Ishikawa (cell line): ENCODE measurements around the gene ITPRIPL2.

Experiments
- CEBPB ChIP-seq: IDR thresholded peaks from 2 replicates; pipeline ENCODE4 v1.6.1; 2012
- CREB1 ChIP-seq: IDR thresholded peaks from 2 replicates; pipeline ENCODE4 v1.6.1; 2012; ENCODE audit warnings: low read depth
- EGR1 ChIP-seq: IDR thresholded peaks from 2 replicates; pipeline ENCODE4 v1.6.1; 2012
- EP300 ChIP-seq: IDR thresholded peaks from 2 replicates; pipeline ENCODE4 v1.6.1; 2012; ENCODE audit warnings: borderline replicate concordance
- FOXM1 ChIP-seq: IDR thresholded peaks from 2 replicates; pipeline ENCODE4 v1.6.1; 2012; ENCODE audit warnings: low read depth, borderline replicate concordance
- MAX ChIP-seq: IDR thresholded peaks from 2 replicates; pipeline ENCODE4 v1.6.1; 2012
- NFIC ChIP-seq: IDR thresholded peaks from 2 replicates; pipeline ENCODE4 v1.6.1; 2012
- RAD21 ChIP-seq: IDR thresholded peaks from 2 replicates; pipeline ENCODE4 v1.6.1; 2012; ENCODE audit warnings: low read depth
- REST ChIP-seq: IDR thresholded peaks from 2 replicates; pipeline ENCODE4 v1.6.1; 2012; ENCODE audit warnings: low read depth, mild to moderate bottlenecking
- TAF1 ChIP-seq: IDR thresholded peaks from 2 replicates; pipeline ENCODE4 v1.6.1; 2012; ENCODE audit warnings: low read depth, mild to moderate bottlenecking
- TCF12 ChIP-seq: IDR thresholded peaks from 2 replicates; pipeline ENCODE4 v1.6.1; 2012; ENCODE audit warnings: low read depth
- TEAD4 ChIP-seq: IDR thresholded peaks from 2 replicates; pipeline ENCODE4 v1.6.1; 2012
- USF1 ChIP-seq: IDR thresholded peaks from 2 replicates; pipeline ENCODE4 v1.6.1; 2012
- YY1 ChIP-seq: IDR thresholded peaks from 2 replicates; pipeline ENCODE4 v1.6.1; 2012; ENCODE audit warnings: low read depth
- ZBTB7A ChIP-seq: IDR thresholded peaks from 2 replicates; pipeline ENCODE4 v1.6.1; 2012; ENCODE audit warnings: low read depth

ITPRIPL2 gene

GRCh38 chr16:19083670-19084069, 30.1 kb upstream of the ITPRIPL2 start:
- TF ChIP-seq RAD21: no peak
- no peak for TF ChIP-seq CEBPB
- TF ChIP-seq FOXM1: no peak
- no peak for TF ChIP-seq USF1
- no peak for TF ChIP-seq MAX

GRCh38 chr16:19084139-19084538, 29.6 kb upstream of the ITPRIPL2 start:
- no peak for TF ChIP-seq CEBPB
- no peak for TF ChIP-seq EP300
- TF ChIP-seq NFIC: no peak
- TF ChIP-seq REST: no peak
- no peak for TF ChIP-seq FOXM1

- TF ChIP-seq EGR1: no peak
- no peak for TF ChIP-seq TCF12
- TF ChIP-seq MAX: no peak
- TF ChIP-seq CEBPB: no peak
- no peak for TF ChIP-seq EP300
- no peak for TF ChIP-seq NFIC
- no peak for TF ChIP-seq TEAD4
- no peak for TF ChIP-seq YY1
- no peak for TF ChIP-seq REST
- TF ChIP-seq TAF1: no peak
- no peak for TF ChIP-seq USF1
- no peak for TF ChIP-seq FOXM1
- TF ChIP-seq RAD21: no peak
- no peak for TF ChIP-seq ZBTB7A
- TF ChIP-seq CREB1: no peak
Measured at GRCh38 chr16:19084879-19085278, 28.9 kb upstream of the ITPRIPL2 start.

GRCh38 chr16:19085679-19086200, 28.0 kb upstream of the ITPRIPL2 start:
- TF ChIP-seq YY1: no peak
- TF ChIP-seq NFIC: 0 out of 2 replicates have a peak, but pooled peaks have one; percentile 26

GRCh38 chr16:19086322-19087199, 27.2 kb upstream of the ITPRIPL2 start:
- peak; percentile 84 for TF ChIP-seq CEBPB
- peak; percentile 89 for TF ChIP-seq USF1
- no peak for TF ChIP-seq CREB1
- TF ChIP-seq TAF1: peak; percentile 59; the same call in 1 of the 2 replicates
- TF ChIP-seq ZBTB7A: no peak
- peak; percentile 41; the same call in 1 of the 2 replicates for TF ChIP-seq YY1
- TF ChIP-seq MAX: peak; percentile 87
- TF ChIP-seq FOXM1: no peak
- no peak for TF ChIP-seq EGR1
- TF ChIP-seq REST: no peak
- peak; percentile 51; the same call in 1 of the 2 replicates for TF ChIP-seq TCF12
- peak; percentile 95 for TF ChIP-seq RAD21
- peak; percentile 29; the same call in 1 of the 2 replicates for TF ChIP-seq NFIC
